Neural progenitor cell (in vitro differentiated cells): Measurements from ENCODE around the gene AGPAT4.

Experiments
- EZH2 ChIP-seq: fragments of 200-600 bp; sonication (generic); IDR thresholded peaks from 2 replicates; pipeline ENCODE4 v1.6.1; 2017; ENCODE audit warnings: antibody characterized with exemption, mild to moderate bottlenecking, moderate library complexity
- TF ChIP-seq, protein P1 (sequence below): fragments of 200-600 bp; sonication (generic); IDR thresholded peaks from 2 replicates; pipeline ENCODE4 v1.5.1; 2017; ENCODE audit warnings: antibody characterized with exemption, mild to moderate bottlenecking

GRCh38 chr6:161226009-161226964, 47.6 kb downstream of the AGPAT4 start:
- TF ChIP-seq, protein P1, sequence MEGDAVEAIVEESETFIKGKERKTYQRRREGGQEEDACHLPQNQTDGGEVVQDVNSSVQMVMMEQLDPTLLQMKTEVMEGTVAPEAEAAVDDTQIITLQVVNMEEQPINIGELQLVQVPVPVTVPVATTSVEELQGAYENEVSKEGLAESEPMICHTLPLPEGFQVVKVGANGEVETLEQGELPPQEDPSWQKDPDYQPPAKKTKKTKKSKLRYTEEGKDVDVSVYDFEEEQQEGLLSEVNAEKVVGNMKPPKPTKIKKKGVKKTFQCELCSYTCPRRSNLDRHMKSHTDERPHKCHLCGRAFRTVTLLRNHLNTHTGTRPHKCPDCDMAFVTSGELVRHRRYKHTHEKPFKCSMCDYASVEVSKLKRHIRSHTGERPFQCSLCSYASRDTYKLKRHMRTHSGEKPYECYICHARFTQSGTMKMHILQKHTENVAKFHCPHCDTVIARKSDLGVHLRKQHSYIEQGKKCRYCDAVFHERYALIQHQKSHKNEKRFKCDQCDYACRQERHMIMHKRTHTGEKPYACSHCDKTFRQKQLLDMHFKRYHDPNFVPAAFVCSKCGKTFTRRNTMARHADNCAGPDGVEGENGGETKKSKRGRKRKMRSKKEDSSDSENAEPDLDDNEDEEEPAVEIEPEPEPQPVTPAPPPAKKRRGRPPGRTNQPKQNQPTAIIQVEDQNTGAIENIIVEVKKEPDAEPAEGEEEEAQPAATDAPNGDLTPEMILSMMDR = no peak
- TF ChIP-seq EZH2 = no peak
